Gastroesophageal sphincter (tissue), 3 donors: ENCODE measurements around the gene TSTD1.

Experiments
- CTCF ChIP-seq, 4 experiments: fragments of 200-600 bp in 2 of 4; fragments of 450-650 bp in 2 of 4; sonication (generic) in 1 of 4; IDR thresholded peaks; one replicate each; pipeline ENCODE4 v1.5.1; 2017 to 2019; ENCODE audit warnings: antibody characterized with exemption in 4 of 4, mild to moderate bottlenecking in 2 of 4, moderate library complexity in 2 of 4
- EP300 ChIP-seq: sonication (generic); formaldehyde crosslinking; IDR thresholded peaks from one replicate; pipeline ENCODE4 v1.6.1; 2017; ENCODE audit warnings: antibody characterized with exemption, mild to moderate bottlenecking
- POLR2A ChIP-seq, 2 donors: fragments of 450-650 bp; IDR thresholded peaks; one replicate each; pipeline ENCODE4 v1.6.1; 2017; ENCODE audit warnings: antibody characterized with exemption in 2 of 2, mild to moderate bottlenecking in 2 of 2, moderate library complexity in 1 of 2

GRCh38 chr1:161013488-161014230 is 25.1 kb downstream of the TSTD1 start:
- TF ChIP-seq POLR2A (IDR thresholded peaks at IDR 0.05) (peak in 1 of 2 donors; percentile 12), EP300 (no peak), CTCF (IDR thresholded peaks at IDR 0.05) (no peak)
